Mesothelial cell of epicardium (in vitro differentiated cells): Measurements from ENCODE around the gene SOBP. TPM values are rescaled to one million over a fixed set of nuclear protein-coding genes. Genes with fewer than 3 reads are reported as not detected.

Source experiments
- DNase-seq, 2 experiments: peaks; one replicate each; pipeline ENCODE4 v3.0.0; 2021; ENCODE audit warnings: low spot score in 2 of 2; ENCODE audit not compliant: unreplicated experiment in 2 of 2
- H3K27ac Mint-ChIP-seq: 2 replicates; pipeline ENCODE4 v1.8.0; 2021; ENCODE audit warnings: mixed read lengths
- H3K27me3 Mint-ChIP-seq: 2 replicates; pipeline ENCODE4 v1.8.0; 2021; ENCODE audit warnings: low read depth, mixed read lengths
- H3K36me3 Mint-ChIP-seq: 2 replicates; pipeline ENCODE4 v1.8.0; 2021; ENCODE audit warnings: mixed read lengths
- H3K4me1 Mint-ChIP-seq: 2 replicates; pipeline ENCODE4 v1.8.0; 2021; ENCODE audit warnings: mixed read lengths
- H3K4me3 Mint-ChIP-seq: 2 replicates; pipeline ENCODE4 v1.8.0; 2021; ENCODE audit warnings: mild to moderate bottlenecking, moderate library complexity, mixed read lengths
- H3K9me3 Mint-ChIP-seq: 2 replicates; pipeline ENCODE4 v1.8.0; 2021; ENCODE audit warnings: mixed read lengths
- total RNA-seq: library from RNA; stranded (reverse); gene quantifications from 3 replicates; pipeline ENCODE4 v1.2.1, GENCODE V29; 2021
- TF ChIP-seq, protein P1 (sequence below): fragments of 200-600 bp; sonication (generic); IDR thresholded peaks from one replicate; pipeline ENCODE4 v1.5.0; 2021; ENCODE audit warnings: antibody characterized with exemption; ENCODE audit not compliant: unreplicated experiment

Gene SOBP
- total RNA-seq, 1 donor from 2014 or later = 7.6 TPM

DNA sequence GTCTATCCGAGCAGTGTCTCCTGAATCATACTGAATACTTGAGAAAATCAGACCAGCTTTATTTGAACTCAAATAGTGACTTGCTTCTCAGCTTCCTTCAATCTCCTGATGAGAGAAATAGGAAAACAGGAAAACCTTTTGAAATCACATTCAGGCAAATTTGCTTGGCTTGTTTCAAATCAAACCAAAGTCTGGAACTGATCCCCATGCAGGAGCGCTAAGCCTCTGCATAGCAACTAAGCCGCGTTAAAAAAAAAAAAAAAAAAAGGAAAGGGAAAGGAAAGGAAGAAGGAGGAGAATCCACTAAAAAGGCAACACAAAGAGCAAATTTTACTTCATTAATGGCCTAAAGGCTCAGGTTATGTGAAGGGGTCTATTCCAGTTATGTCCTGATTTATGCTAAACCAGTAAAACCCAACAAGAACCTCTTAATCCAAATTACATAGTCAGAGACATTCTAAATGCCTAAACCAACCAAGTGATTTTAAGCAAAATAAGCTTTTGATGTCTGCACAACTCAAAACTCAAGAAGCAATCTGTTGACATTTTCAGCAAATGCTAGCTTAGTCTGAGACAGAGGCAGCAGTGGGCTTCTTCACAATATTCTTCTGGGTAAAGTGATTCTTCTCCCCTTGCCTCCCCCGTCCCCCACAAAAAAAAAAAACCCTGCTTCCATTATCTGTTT is 112.5 kb downstream of the SOBP start:
- H3K9me3 Mint-ChIP-seq = no peaks in the 10 kb centered on the region
- no peak overlapping the region for H3K4me3 Mint-ChIP-seq
- peaks cover 51% of the 10 kb centered on the region for H3K4me1 Mint-ChIP-seq
- no peak for DNase-seq
- peak overlapping the region; percentile 87 for H3K27ac Mint-ChIP-seq
- H3K27me3 Mint-ChIP-seq = no peaks in the 10 kb centered on the region
- TF ChIP-seq, protein P1, sequence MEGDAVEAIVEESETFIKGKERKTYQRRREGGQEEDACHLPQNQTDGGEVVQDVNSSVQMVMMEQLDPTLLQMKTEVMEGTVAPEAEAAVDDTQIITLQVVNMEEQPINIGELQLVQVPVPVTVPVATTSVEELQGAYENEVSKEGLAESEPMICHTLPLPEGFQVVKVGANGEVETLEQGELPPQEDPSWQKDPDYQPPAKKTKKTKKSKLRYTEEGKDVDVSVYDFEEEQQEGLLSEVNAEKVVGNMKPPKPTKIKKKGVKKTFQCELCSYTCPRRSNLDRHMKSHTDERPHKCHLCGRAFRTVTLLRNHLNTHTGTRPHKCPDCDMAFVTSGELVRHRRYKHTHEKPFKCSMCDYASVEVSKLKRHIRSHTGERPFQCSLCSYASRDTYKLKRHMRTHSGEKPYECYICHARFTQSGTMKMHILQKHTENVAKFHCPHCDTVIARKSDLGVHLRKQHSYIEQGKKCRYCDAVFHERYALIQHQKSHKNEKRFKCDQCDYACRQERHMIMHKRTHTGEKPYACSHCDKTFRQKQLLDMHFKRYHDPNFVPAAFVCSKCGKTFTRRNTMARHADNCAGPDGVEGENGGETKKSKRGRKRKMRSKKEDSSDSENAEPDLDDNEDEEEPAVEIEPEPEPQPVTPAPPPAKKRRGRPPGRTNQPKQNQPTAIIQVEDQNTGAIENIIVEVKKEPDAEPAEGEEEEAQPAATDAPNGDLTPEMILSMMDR = no peak
- H3K36me3 Mint-ChIP-seq = no peaks in the 10 kb centered on the region

DNA sequence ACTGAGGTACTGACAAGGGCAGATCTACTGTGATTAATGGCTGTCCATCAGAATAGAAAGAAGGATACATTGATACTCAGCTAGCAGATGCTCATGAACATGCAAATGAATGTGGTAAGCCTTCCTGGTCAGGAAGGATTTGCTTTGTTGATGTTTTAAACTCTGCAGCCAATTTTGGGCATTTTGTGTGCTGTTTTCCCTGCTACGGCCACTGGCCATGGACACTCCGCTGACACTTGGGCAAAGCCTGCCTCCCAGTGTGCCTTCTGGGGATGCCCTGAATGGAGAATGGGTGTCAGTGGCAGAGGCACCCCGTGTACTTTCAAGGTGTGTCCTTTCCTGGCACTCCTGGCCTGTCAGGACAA is 113.1 kb downstream of the SOBP start:
- Mint-ChIP-seq H3K27ac (peak overlapping the region; percentile 87), H3K9me3 (no peaks in the 10 kb centered on the region), H3K27me3 (no peaks in the 10 kb centered on the region), H3K36me3 (no peaks in the 10 kb centered on the region), H3K4me1 (peaks cover 51% of the 10 kb centered on the region), H3K4me3 (no peak overlapping the region)
- DNase-seq = no peak
- TF ChIP-seq, protein P1 = no peak

DNA sequence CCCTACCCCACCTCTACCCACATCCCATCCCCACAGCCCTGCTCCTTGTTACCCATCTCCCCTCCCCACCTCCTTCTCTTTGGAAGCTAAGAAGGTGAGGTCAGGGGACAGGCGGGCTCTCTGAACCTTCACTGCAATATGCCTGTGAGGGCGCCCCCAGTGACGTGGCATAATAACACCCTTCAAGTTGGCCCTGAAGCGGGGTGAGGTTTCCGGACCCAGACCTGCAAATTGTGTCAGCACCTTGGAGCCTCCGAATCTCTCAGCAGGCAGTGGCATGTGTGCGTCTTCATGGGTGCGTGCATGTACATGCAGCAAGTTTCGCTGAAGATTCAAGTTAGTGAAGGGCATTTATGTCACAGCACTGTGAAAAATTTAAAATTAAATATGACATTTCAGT is 114.6 kb downstream of the SOBP start:
- H3K27ac Mint-ChIP-seq = no peak overlapping the region
- no peaks in the 10 kb centered on the region for H3K27me3 Mint-ChIP-seq
- TF ChIP-seq, protein P1 = no peak
- no peaks in the 10 kb centered on the region for H3K36me3 Mint-ChIP-seq
- no peaks in the 10 kb centered on the region for H3K9me3 Mint-ChIP-seq
- H3K4me1 Mint-ChIP-seq = peaks cover 51% of the 10 kb centered on the region
- H3K4me3 Mint-ChIP-seq = no peak overlapping the region
- no peak for DNase-seq

DNA sequence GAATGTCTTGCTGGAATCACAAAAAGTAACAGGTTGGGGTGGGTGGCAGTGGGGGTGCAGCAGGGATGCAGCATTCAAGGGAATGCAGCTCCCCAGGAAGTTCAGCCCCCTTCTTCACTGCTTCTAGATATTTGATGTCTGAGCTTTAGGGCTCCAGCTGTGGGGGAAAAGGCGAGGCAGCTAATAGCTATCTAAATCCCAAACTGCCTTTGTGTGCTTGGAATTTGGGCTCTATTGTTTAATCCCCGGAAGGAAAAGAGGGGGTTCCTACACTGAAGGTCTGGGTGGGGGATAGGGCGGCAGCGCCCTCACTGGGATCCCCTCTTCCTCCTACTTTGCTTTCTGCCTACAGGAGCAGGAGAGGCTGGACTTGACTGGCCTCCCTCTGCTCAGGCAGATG is 116.5 kb downstream of the SOBP start:
- no peak for DNase-seq
- Mint-ChIP-seq H3K4me3 (no peak overlapping the region), H3K27ac (no peak overlapping the region), H3K4me1 (peaks cover 40% of the 10 kb centered on the region), H3K9me3 (no peaks in the 10 kb centered on the region), H3K36me3 (no peaks in the 10 kb centered on the region), H3K27me3 (no peaks in the 10 kb centered on the region)
- TF ChIP-seq, protein P1 = no peak

DNA sequence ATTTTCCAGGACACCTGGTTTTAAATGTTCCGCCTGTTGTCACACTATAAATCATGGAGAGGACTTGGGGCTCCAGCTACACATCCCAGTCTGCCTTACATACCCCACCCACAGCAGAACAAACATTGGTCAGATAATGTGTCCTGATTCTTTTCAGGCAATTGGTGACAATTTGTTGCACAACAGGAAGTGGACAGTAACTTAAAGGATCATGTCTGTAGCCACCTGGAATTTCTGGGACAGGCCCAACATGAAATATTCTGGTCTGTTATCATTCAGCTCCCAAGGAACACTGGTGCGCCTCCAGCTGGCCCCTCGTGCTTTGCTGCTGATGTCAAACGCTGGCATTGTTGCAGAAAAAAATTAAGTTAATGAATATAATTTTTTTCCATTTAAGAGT is 117.2 kb downstream of the SOBP start:
- Mint-ChIP-seq H3K36me3 (no peaks in the 10 kb centered on the region), H3K27ac (peak overlapping the region; percentile 41), H3K9me3 (no peaks in the 10 kb centered on the region), H3K4me1 (peaks cover 41% of the 10 kb centered on the region), H3K4me3 (no peak overlapping the region), H3K27me3 (no peaks in the 10 kb centered on the region)
- TF ChIP-seq, protein P1 = no peak
- no peak for DNase-seq
